Measurements from ENCODE around the gene LMAN1.

The LMAN1 gene

DNA sequence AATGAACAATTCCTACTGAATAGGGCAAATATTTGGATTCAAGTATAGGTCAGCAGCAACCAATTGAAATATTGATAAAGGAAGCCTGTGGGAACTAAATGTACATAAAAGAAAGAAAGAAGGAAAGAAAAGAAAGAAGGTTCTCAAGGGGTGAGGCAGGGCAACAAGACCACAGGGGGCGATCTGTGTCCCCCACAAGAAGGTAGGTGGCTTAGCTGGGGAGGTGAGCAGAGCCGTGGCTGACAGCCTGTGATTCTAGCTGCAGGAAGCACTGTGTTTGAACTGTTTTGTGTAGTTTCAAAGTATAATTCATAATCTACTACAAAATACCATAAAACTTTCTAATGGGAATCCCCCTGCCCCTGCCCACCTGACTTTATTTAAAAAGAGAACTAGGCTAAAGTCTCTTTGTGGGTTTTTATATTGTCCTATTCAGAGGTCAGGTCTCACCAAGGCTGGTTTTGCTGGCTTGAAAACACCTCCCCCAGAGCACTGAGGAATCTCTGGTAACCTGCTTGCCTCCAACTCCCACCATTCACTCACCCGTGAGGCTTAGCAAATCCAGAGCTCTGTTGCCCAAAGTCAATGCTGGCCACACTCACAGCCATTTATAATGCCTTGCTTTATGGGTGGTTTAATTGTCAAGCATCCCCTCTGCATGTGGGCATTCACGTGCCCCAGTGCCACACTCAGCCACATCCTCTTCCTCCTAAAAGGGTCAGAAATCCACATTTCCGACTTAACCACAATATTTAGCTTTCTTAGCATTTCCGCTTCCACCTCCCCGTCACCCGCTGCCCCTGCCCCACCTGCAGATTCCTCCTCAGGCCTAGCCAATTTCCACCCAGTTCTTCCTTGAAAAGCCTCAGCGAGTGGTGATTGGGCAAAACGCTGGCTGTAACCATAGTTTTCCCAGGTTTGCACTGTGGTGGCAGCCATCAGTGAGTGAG is 36.4 kb upstream of the LMAN1 start:
- H3K27ac ChIP-seq (ENCODE audit: low read depth, low read length, poor library complexity, severe bottlenecking), result no peak overlapping the region
- no peaks in the 10 kb centered on the region for H3K9me3 ChIP-seq (ENCODE audit: low read length)
- H3K4me3 ChIP-seq (ENCODE audit: low read depth, low read length, poor library complexity, severe bottlenecking), result no peak overlapping the region
- H2AFZ ChIP-seq (ENCODE audit: low read length), result no peak overlapping the region
- H3K36me3 ChIP-seq (ENCODE audit: insufficient read depth, low read length), result no peaks in the 10 kb centered on the region
- no peak for TF ChIP-seq EZH2 (IDR thresholded peaks at IDR 0.05; ENCODE audit: borderline replicate concordance, low read length)
- H3F3A ChIP-seq (ENCODE audit: insufficient read depth, low read length), result no peaks in the 10 kb centered on the region
- no peak overlapping the region for H3K4me2 ChIP-seq (ENCODE audit: low read length)
- H3K27me3 ChIP-seq (ENCODE audit: insufficient read depth, low read length), result no peaks in the 10 kb centered on the region
- H3K79me2 ChIP-seq (ENCODE audit: insufficient read depth, low read length), result no peaks in the 10 kb centered on the region
- H3K4me1 ChIP-seq (ENCODE audit: insufficient read depth, low read length, severe bottlenecking), result no peaks in the 10 kb centered on the region
- H3K9me2 ChIP-seq (ENCODE audit: low read depth, low read length), result no peaks in the 10 kb centered on the region
- H4K20me1 ChIP-seq (ENCODE audit: insufficient read depth, low read length), result no peaks in the 10 kb centered on the region
- H3K9ac ChIP-seq (ENCODE audit: low read length), result no peak overlapping the region

DNA sequence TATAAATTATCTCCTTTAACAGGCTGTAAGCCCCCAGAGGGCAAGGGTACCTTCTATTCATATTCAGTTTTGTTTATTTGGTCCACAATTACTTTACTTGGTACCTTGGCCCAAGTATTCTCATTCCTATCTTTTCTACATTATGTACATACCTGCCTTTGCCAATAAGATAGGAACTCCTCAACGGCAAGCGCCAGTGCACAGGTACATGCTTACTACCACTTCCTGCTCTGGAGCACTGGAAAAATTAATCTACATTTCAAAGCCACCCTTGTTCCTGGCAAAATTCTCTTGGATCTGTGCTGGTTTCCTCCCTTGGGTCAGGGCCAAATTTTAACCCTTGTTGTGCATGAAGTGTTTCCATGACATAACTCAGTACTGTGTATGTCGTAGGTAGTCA is 34.3 kb upstream of the LMAN1 start:
- no peak overlapping the region for H3K9ac ChIP-seq (ENCODE audit: low read length)
- H3K4me1 ChIP-seq (ENCODE audit: insufficient read depth, low read length, severe bottlenecking), result no peaks in the 10 kb centered on the region
- no peaks in the 10 kb centered on the region for H3K79me2 ChIP-seq (ENCODE audit: insufficient read depth, low read length)
- no peak overlapping the region for H3K27ac ChIP-seq (ENCODE audit: low read depth, low read length, poor library complexity, severe bottlenecking)
- no peak overlapping the region for H2AFZ ChIP-seq (ENCODE audit: low read length)
- H3K36me3 ChIP-seq (ENCODE audit: insufficient read depth, low read length), result no peaks in the 10 kb centered on the region
- no peak overlapping the region for H3K4me2 ChIP-seq (ENCODE audit: low read length)
- H3K4me3 ChIP-seq (ENCODE audit: low read depth, low read length, poor library complexity, severe bottlenecking), result no peak overlapping the region
- TF ChIP-seq EZH2 (IDR thresholded peaks at IDR 0.05; ENCODE audit: borderline replicate concordance, low read length), result no peak
- TF ChIP-seq, protein P1, sequence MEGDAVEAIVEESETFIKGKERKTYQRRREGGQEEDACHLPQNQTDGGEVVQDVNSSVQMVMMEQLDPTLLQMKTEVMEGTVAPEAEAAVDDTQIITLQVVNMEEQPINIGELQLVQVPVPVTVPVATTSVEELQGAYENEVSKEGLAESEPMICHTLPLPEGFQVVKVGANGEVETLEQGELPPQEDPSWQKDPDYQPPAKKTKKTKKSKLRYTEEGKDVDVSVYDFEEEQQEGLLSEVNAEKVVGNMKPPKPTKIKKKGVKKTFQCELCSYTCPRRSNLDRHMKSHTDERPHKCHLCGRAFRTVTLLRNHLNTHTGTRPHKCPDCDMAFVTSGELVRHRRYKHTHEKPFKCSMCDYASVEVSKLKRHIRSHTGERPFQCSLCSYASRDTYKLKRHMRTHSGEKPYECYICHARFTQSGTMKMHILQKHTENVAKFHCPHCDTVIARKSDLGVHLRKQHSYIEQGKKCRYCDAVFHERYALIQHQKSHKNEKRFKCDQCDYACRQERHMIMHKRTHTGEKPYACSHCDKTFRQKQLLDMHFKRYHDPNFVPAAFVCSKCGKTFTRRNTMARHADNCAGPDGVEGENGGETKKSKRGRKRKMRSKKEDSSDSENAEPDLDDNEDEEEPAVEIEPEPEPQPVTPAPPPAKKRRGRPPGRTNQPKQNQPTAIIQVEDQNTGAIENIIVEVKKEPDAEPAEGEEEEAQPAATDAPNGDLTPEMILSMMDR (IDR thresholded peaks at IDR 0.05; ENCODE audit: low read length), result no peak
- H3K9me3 ChIP-seq (ENCODE audit: low read length), result no peaks in the 10 kb centered on the region
- H4K20me1 ChIP-seq (ENCODE audit: insufficient read depth, low read length), result no peaks in the 10 kb centered on the region
- no peaks in the 10 kb centered on the region for H3K27me3 ChIP-seq (ENCODE audit: insufficient read depth, low read length)
- H3K9me2 ChIP-seq (ENCODE audit: low read depth, low read length), result no peaks in the 10 kb centered on the region
- no peaks in the 10 kb centered on the region for H3F3A ChIP-seq (ENCODE audit: insufficient read depth, low read length)

DNA sequence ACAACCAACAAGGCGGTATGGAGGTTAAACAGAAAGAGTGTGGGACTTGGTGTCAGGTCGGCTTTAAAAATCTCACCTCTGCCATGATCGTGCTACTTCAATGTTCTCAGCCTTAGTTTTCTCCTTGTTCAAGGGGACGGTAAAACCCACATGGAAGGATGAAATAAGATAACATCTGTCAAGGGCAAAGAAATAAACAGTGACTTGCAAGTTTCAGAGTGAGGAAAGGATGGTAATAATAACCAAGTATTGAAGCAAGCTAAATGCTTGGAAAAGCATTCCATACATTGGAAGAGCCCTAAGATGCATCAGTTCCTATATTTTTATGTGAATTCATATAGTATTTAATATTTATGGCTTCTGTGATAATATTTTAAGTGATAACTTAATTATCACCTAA is 29.8 kb upstream of the LMAN1 start:
- Histone ChIP-seq H3K4me2 (ENCODE audit: low read length) (no peak overlapping the region), H3K9me2 (ENCODE audit: low read depth, low read length) (no peaks in the 10 kb centered on the region), H3K79me2 (ENCODE audit: insufficient read depth, low read length) (no peaks in the 10 kb centered on the region), H3K9me3 (ENCODE audit: low read length) (no peaks in the 10 kb centered on the region), H3F3A (ENCODE audit: insufficient read depth, low read length) (no peaks in the 10 kb centered on the region), H3K27ac (ENCODE audit: low read depth, low read length, poor library complexity, severe bottlenecking) (no peak overlapping the region), H3K27me3 (ENCODE audit: insufficient read depth, low read length) (0 out of 2 replicates have a peak, but pooled peaks cover 4% of the 10 kb centered on the region), H3K4me1 (ENCODE audit: insufficient read depth, low read length, severe bottlenecking) (no peaks in the 10 kb centered on the region), H3K9ac (ENCODE audit: low read length) (no peak overlapping the region), H3K4me3 (ENCODE audit: low read depth, low read length, poor library complexity, severe bottlenecking) (no peak overlapping the region), H4K20me1 (ENCODE audit: insufficient read depth, low read length) (no peaks in the 10 kb centered on the region), H3K36me3 (ENCODE audit: insufficient read depth, low read length) (no peaks in the 10 kb centered on the region), H2AFZ (ENCODE audit: low read length) (no peak overlapping the region)
- TF ChIP-seq, protein P1 (IDR thresholded peaks at IDR 0.05; ENCODE audit: low read length), result no peak
- no peak for TF ChIP-seq EZH2 (IDR thresholded peaks at IDR 0.05; ENCODE audit: borderline replicate concordance, low read length)
